ENCODE data around the gene INSR.

Gene INSR

DNA sequence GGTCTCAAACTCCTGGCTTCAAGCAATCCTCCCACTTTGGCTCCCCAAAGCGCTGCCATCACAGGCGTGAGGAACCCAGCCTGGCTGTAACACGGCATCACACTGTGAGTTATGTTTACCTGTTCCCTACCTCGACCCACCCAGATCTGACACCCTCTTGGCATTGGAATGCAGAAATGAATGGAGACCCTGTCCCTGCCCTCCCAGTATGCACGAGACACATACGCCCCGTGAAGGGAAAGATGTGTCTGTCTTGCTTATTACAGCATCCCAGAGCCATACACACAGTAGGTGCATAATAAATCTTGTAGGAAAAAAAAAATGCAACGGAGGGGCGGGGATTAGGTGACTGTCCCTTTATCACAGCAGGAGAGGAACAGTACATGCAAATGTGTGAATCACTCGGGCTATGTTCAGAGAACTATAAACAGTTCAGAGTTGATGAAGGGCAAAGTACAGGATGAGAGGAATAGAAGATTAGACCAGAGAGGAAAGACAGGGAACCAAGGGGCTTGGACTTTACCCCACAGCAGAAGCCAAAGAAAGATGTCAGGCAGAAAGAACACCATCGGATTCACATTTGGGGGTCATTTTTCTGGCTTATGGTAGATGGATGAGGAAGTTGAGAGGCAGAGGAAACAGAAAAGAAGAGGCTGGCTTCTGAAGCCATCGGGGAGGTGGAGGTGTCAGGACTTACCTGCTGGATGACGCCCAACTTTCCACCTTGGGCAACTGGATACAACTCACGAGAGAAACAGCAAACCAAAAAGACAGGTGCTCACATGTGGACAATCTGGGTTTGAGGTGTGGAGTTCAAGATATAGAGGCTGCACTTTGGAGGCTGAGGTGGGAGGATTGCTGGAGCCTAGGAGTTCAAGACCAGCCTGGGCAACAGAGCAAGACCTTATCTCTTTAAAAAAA, 94.3 kb downstream of the INSR start:
- DNase-seq (ENCODE audit: low read depth in 2 of 2), result peak in 1 of 2 donors; percentile 17
- TF ChIP-seq CTCF (IDR thresholded peaks at IDR 0.05; ENCODE audit: low read depth, low read length), result no peak
- no peak overlapping the region for H3K4me3 ChIP-seq (replicated peaks in 1 of 2; ENCODE audit: low read depth in 2 of 2, low read length in 2 of 2)

DNA sequence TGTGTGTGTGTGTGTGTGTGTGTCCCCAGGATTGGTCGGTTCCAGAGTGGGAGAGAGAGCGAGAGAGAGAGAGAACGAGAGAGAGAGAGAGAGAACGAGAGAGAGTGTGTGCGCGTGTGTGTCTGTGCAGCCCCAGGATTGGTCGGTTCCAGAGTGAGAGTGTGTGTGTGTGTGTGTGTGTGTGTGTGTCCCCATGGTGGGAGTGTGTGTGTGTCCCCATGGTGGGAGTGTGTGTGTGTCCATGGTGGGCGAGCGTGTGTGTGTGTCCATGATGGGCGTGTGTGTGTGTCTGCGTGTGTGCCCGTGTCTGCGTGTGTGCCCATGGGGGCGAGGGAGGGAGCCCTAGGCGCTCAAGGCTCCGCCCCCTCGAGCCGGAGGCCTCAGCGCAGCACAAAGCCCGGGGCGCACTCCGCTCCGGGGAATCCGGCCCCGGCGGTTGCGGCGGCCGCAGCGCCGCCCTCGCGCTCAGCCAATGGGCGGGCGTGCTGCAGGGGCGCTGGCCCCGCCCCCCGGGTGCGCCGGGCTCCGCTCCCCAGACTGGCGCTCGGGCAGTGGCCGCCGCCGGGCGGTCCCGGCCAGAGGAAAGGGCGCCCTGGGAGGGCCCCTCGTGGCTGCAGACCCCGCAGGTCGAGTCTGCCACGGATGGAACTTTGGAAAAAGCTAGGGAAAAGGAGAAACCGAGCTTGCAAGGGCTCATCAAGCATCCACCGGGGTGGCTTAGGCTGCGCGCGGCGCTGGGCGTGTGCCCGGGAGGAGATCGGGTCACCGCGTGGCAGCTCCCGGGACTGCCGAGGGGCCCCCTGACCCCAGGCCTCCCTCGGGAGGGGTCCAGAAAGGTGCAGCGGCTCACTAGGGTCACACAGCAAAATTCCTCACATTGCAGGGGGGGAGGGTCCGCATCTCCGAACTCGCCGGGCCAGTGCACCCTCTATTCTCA, 96.2 kb downstream of the INSR start:
- H3K4me3 ChIP-seq (replicated peaks in 1 of 2; ENCODE audit: low read depth in 2 of 2, low read length in 2 of 2), result peak overlapping the region; percentile 71 to 76
- TF ChIP-seq CTCF (IDR thresholded peaks at IDR 0.05; ENCODE audit: low read depth, low read length), result no peak
- peak; percentile 93 to 97 for DNase-seq (ENCODE audit: low read depth in 2 of 2)

GRCh38 chr19:7197119-7197759, 97.0 kb downstream of the INSR start:
- H3K4me3 ChIP-seq (replicated peaks in 1 of 2; ENCODE audit: low read depth in 2 of 2, low read length in 2 of 2), result peak overlapping the region; percentile 33 to 53
- peak; percentile 96 to 98 for DNase-seq (ENCODE audit: low read depth in 2 of 2)
- no peak for TF ChIP-seq CTCF (IDR thresholded peaks at IDR 0.05; ENCODE audit: low read depth, low read length)

- DNase-seq (ENCODE audit: low read depth in 2 of 2), result peak; percentile 17 to 36
- TF ChIP-seq CTCF (IDR thresholded peaks at IDR 0.05; ENCODE audit: low read depth, low read length), result no peak
- H3K4me3 ChIP-seq (replicated peaks in 1 of 2; ENCODE audit: low read depth in 2 of 2, low read length in 2 of 2), result peak overlapping the region; percentile 3 to 43
These were observed 97.5 kb downstream of the INSR start for GRCh38 chr19:7196763-7197118.

GRCh38 chr19:7195046-7195445, 99.2 kb downstream of the INSR start:
- no peak for DNase-seq (ENCODE audit: low read depth in 2 of 2)
- TF ChIP-seq CTCF (IDR thresholded peaks at IDR 0.05; ENCODE audit: low read depth, low read length), result no peak
- no peak overlapping the region for H3K4me3 ChIP-seq (replicated peaks in 1 of 2; ENCODE audit: low read depth in 2 of 2, low read length in 2 of 2)

DNA sequence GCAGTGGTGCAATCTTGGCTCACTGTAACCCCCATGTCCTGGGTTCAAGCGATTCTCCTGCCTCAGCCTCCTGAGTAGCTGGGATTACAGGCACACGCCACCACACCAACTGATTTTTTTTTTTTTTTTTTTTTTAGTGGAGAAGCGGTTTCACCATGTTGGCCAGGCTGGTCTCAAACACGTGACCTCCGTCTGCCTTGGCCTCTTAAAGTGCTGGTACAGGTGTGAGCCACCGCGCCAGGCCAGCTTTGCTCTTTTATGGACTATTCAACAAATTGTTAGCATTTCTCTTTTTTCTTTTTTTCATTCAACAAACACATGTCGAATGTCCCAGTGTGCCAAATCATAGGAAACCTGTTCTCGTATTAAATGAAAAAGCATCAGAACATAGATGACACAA, 99.6 kb downstream of the INSR start:
- TF ChIP-seq CTCF (IDR thresholded peaks at IDR 0.05; ENCODE audit: low read depth, low read length), result no peak
- no peak for DNase-seq (ENCODE audit: low read depth in 2 of 2)
- no peak overlapping the region for H3K4me3 ChIP-seq (replicated peaks in 1 of 2; ENCODE audit: low read depth in 2 of 2, low read length in 2 of 2)
